ENCODE measurements around the gene RFLNA.

RFLNA gene

DNA sequence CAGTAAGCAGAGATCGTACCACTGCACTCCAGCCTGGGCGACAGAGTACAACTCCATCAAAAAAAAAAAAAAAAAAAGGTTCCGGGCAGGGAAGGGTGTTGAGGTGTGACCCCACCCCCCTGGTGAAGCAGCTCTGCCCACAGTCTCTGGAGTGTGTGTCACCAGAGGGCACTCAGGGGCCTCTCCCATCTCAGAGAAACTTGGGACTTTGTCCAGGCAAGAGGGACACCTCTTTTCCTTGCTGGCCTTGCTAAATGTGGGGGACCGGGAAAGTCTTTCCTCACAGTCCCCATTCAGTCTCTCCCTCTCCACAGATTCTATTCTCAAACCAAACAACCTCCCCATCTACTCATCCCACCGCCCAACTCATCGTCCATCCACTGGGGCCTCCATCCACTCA, 43.6 kb downstream of the RFLNA start:
- in situ Hi-C loops (cut with MboI; ENCODE audit: low sequenced_read_pairs, unreplicated experiment) = no loop called here
- TF ChIP-seq, protein P1, sequence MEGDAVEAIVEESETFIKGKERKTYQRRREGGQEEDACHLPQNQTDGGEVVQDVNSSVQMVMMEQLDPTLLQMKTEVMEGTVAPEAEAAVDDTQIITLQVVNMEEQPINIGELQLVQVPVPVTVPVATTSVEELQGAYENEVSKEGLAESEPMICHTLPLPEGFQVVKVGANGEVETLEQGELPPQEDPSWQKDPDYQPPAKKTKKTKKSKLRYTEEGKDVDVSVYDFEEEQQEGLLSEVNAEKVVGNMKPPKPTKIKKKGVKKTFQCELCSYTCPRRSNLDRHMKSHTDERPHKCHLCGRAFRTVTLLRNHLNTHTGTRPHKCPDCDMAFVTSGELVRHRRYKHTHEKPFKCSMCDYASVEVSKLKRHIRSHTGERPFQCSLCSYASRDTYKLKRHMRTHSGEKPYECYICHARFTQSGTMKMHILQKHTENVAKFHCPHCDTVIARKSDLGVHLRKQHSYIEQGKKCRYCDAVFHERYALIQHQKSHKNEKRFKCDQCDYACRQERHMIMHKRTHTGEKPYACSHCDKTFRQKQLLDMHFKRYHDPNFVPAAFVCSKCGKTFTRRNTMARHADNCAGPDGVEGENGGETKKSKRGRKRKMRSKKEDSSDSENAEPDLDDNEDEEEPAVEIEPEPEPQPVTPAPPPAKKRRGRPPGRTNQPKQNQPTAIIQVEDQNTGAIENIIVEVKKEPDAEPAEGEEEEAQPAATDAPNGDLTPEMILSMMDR (IDR thresholded peaks at IDR 0.05; ENCODE audit: borderline replicate concordance, control extremely low read depth, extremely low read depth, insufficient read depth, missing control alignments) = no peak
- no peak for DNase-seq (ENCODE audit: low spot score)

DNA sequence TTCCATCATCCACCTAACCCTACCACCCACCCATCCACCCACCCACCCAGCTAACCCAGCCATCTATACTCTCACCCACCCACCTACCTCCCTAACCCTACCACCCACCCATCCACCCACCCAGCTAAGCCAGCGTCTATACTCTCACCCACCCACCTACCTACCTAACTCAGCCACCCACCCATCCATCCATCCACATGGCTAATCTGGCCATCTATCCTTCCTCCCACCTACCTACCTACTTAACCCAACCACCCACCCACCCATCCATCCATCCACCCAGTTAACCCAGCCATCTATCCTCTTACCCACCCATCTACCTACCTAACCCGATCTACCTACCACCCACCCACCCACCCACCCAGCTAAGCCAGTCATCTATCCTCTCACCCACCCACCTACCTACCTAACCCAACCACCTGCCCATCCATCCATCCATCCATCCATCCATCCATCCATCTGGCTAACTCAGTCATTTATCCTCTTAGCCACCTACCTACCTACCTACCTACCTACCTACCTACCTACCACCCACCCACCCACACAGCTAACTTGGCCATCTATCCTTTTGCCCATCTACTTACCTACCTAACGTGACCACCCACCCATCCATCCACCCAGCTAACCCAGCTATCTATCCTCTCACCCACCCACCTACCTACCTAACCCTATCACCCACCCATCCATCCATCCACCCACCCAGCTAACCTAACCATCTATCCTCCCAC, 44.1 kb downstream of the RFLNA start:
- in situ Hi-C loops (cut with MboI; ENCODE audit: low sequenced_read_pairs, unreplicated experiment) = no loop called here
- TF ChIP-seq, protein P1 (IDR thresholded peaks at IDR 0.05; ENCODE audit: borderline replicate concordance, control extremely low read depth, extremely low read depth, insufficient read depth, missing control alignments) = no peak
- DNase-seq (ENCODE audit: low spot score) = no peak

DNA sequence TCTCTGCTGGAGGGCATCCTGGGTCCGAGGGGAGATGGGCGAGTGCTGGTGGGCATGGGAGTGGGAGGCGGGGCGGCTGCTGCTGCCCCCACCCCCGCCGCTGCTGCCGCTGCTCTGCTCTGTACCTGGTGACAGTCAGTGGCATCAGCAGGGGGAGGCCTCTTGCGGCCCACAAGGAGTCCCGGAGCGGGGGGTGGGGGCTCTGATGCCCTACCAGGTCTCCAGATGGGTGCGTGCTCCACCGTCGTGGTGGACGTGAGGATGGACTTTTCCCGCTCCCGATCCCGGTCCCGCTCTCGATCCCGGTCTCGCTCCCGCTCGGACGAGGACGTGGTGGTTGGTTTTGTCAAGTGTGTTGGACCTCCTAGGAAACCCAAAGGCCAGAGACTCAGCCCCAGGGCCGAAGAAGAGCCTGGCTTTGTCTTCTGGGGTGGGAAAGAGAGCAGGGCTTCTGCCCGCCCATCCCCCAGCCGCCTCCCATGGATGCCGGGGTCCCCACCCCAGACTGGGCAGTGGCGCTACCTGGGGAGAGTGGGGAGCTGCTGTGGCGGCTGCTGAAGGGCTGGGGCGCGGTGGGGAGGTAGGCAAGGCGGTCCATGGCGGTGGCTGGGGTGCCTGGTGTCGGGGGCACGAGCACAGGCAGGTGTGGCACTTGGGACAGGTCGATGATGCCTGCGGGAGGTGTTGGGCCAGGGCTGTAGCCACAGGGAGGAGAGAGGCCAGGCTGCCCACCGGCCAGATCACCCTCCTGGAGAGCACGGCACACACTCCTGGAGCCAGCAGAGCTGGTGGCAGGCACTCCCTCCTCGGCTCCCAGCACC, 45.4 kb downstream of the RFLNA start:
- TF ChIP-seq, protein P1 (IDR thresholded peaks at IDR 0.05; ENCODE audit: borderline replicate concordance, control extremely low read depth, extremely low read depth, insufficient read depth, missing control alignments) = no peak
- in situ Hi-C loops (cut with MboI; ENCODE audit: low sequenced_read_pairs, unreplicated experiment) = no loop called here
- no peak for DNase-seq (ENCODE audit: low spot score)

DNA sequence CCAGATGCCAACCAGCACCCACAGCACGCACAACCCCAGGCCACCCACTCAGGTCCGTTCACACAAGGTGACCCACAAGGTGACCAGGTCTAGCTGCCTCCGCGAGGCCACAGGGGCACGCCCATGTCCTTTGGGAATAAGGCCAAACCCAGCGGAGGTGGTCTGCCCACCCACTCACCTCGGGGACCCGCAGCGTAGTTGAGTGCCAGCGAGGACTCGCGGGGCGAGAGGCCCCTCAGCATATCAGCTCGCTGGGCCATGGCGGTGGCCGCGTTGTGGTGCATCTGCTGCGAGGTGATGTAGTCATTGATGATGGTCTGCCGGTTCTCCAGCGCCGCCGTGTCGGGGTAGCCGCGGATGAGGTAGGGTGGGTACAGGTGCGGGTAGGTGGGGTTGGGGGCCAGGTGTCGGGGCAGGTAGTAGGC, 46.8 kb downstream of the RFLNA start:
- no peak for DNase-seq (ENCODE audit: low spot score)
- TF ChIP-seq, protein P1 (IDR thresholded peaks at IDR 0.05; ENCODE audit: borderline replicate concordance, control extremely low read depth, extremely low read depth, insufficient read depth, missing control alignments) = no peak
- in situ Hi-C loops (cut with MboI; ENCODE audit: low sequenced_read_pairs, unreplicated experiment) = no loop called here

DNA sequence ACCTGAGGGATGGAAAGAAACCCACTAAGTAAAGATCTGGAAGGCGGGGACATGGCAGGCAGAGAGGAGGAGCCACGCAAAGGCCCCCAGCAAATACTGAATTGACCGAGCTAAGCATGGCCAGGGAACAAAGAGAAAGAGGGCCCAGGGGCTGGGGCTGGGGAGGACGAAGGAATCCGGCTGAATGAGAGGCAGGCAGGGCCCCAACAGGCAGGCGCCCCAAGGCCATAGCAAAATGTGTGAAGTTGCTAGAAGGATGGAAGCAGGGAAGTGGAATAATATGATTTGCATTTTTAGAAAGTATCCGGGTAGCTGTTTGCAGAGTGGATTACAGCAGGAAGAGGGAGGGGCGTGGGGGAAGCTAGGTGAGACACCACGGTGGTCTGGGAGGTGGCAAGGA, 49.1 kb downstream of the RFLNA start:
- in situ Hi-C loops (cut with MboI; ENCODE audit: low sequenced_read_pairs, unreplicated experiment) = no loop called here
- no peak for DNase-seq (ENCODE audit: low spot score)
- TF ChIP-seq, protein P1 (IDR thresholded peaks at IDR 0.05; ENCODE audit: borderline replicate concordance, control extremely low read depth, extremely low read depth, insufficient read depth, missing control alignments) = no peak

DNA sequence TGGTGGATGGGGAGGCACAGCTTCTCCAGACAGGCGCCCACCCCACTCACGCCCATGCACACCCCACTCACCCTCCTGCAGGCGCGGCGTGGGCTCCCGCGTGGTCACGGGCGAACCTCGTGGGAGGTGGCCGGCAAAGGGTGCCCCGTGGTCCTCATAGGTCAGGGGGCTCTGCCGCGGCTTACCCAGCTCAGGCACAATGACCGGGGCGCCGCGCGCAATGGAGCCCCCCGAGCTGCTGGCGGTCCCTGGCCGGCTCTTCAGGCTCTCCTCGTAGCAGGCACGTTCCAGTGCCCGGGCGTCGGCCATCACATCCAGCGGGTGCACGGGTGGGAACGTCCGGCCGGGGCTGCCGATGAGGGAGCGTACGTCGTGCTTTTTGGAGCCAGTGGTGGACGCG, 49.6 kb downstream of the RFLNA start:
- in situ Hi-C loops (cut with MboI; ENCODE audit: low sequenced_read_pairs, unreplicated experiment) = no loop called here
- TF ChIP-seq, protein P1 (IDR thresholded peaks at IDR 0.05; ENCODE audit: borderline replicate concordance, control extremely low read depth, extremely low read depth, insufficient read depth, missing control alignments) = no peak
- no peak for DNase-seq (ENCODE audit: low spot score)

Measured in GM13976 (cell line).